ENCODE results near the gene CD300A.
A peak's percentile ranks its signal among the peaks of the same experiment; 100 is the strongest.

CD300A gene

GRCh38 chr17:74524653-74525464 lies 58.4 kb downstream of the CD300A start:
- peaks cover 30% of the 10 kb centered on the region for H3K27me3 ChIP-seq (ENCODE audit: control insufficient read depth, insufficient read depth, low read length)
- no peaks in the 10 kb centered on the region for H3K4me1 ChIP-seq (ENCODE audit: control insufficient read depth, insufficient read depth, low read length)
- H3K27ac ChIP-seq (ENCODE audit: low read depth, low read length) = no peak overlapping the region
- no peak overlapping the region for H3K4me3 ChIP-seq (ENCODE audit: low read depth, low read length)
- no peaks in the 10 kb centered on the region for H3K36me3 ChIP-seq (ENCODE audit: control insufficient read depth, insufficient read depth, low read length)
- no peak overlapping the region for H3K9ac ChIP-seq (ENCODE audit: low read length)
- H3K9me3 ChIP-seq (ENCODE audit: control insufficient read depth, insufficient read depth, low read depth, low read length) = peaks cover 15% of the 10 kb centered on the region; the same call in 1 of the 2 replicates

DNA sequence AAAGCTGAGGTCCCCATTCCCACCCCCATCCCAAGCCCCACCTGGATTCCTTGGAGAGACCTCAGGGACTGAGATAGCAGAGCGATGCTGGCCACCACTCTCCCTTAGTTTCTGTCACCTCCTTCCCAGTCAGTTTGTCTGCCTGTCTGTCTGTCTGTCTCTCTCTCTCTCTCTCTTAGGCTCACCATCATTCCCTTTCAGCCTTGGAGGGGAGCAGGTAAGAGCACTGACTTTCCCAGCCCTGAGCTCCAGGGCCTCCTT lies 59.0 kb downstream of the CD300A start:
- H3K4me1 ChIP-seq (ENCODE audit: control insufficient read depth, insufficient read depth, low read length) = no peaks in the 10 kb centered on the region
- H3K36me3 ChIP-seq (ENCODE audit: control insufficient read depth, insufficient read depth, low read length) = no peaks in the 10 kb centered on the region
- no peak overlapping the region for H3K4me3 ChIP-seq (ENCODE audit: low read depth, low read length)
- no peak overlapping the region for H3K27ac ChIP-seq (ENCODE audit: low read depth, low read length)
- H3K27me3 ChIP-seq (ENCODE audit: control insufficient read depth, insufficient read depth, low read length) = peaks cover 34% of the 10 kb centered on the region
- H3K9ac ChIP-seq (ENCODE audit: low read length) = no peak overlapping the region
- H3K9me3 ChIP-seq (ENCODE audit: control insufficient read depth, insufficient read depth, low read depth, low read length) = peaks cover 15% of the 10 kb centered on the region; the same call in 1 of the 2 replicates

- no peaks in the 10 kb centered on the region for H3K4me1 ChIP-seq (ENCODE audit: control insufficient read depth, insufficient read depth, low read length)
- no peak overlapping the region for H3K9ac ChIP-seq (ENCODE audit: low read length)
- no peak overlapping the region for H3K4me3 ChIP-seq (ENCODE audit: low read depth, low read length)
- H3K27me3 ChIP-seq (ENCODE audit: control insufficient read depth, insufficient read depth, low read length) = peaks cover 32% of the 10 kb centered on the region
- H3K36me3 ChIP-seq (ENCODE audit: control insufficient read depth, insufficient read depth, low read length) = no peaks in the 10 kb centered on the region
- no peak overlapping the region for H3K27ac ChIP-seq (ENCODE audit: low read depth, low read length)
- peaks cover 15% of the 10 kb centered on the region; the same call in 1 of the 2 replicates for H3K9me3 ChIP-seq (ENCODE audit: control insufficient read depth, insufficient read depth, low read depth, low read length)
These were observed 59.4 kb downstream of the CD300A start for GRCh38 chr17:74525781-74526288.

DNA sequence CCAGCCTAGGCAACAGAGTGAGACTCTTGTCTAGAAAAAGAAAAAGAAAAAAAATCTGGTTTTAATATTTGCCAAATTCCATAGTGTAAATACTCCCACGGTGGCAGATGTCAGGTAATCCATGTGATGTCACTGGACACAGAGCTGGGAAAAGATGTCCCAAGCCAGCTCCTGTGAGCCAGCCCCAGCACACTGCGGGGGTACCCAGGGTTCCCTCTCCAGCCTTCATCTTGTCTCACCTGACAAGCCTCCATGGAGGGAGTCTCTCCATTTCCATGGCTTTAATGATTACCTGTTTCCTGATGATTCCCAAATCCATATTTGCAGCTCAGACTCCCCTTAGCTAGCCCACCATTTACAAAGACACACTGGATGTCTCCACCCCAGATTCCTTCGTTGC lies 60.2 kb downstream of the CD300A start:
- no peak overlapping the region for H3K9ac ChIP-seq (ENCODE audit: low read length)
- peaks cover 12% of the 10 kb centered on the region; the same call in 1 of the 2 replicates for H3K9me3 ChIP-seq (ENCODE audit: control insufficient read depth, insufficient read depth, low read depth, low read length)
- no peak overlapping the region for H3K4me3 ChIP-seq (ENCODE audit: low read depth, low read length)
- H3K27me3 ChIP-seq (ENCODE audit: control insufficient read depth, insufficient read depth, low read length) = peaks cover 28% of the 10 kb centered on the region
- no peaks in the 10 kb centered on the region for H3K36me3 ChIP-seq (ENCODE audit: control insufficient read depth, insufficient read depth, low read length)
- no peak overlapping the region for H3K27ac ChIP-seq (ENCODE audit: low read depth, low read length)
- H3K4me1 ChIP-seq (ENCODE audit: control insufficient read depth, insufficient read depth, low read length) = 0 out of 2 replicates have a peak, but pooled peaks cover 2% of the 10 kb centered on the region

DNA sequence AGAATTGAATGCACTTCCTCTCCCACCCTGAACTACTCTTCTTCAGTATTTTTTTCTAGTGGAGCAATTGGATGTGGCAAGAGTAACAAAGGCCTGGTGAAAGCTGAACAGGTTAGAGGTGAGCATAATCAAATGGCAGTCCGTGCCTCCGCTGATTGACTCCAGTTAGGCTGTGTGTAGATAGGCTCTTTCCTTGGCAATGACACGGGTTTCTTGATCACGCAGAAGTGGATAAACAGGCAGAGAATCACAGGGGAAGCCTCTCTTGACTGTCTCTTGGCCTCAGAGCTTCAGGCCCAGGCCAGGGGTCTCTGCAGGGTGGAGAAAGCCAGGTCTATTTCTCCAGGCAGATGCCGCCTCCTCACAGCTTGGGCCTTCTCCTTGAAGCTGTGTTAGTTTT lies 60.6 kb downstream of the CD300A start:
- Histone ChIP-seq H3K9ac (ENCODE audit: low read length) (no peak overlapping the region), H3K4me3 (ENCODE audit: low read depth, low read length) (no peak overlapping the region), H3K4me1 (ENCODE audit: control insufficient read depth, insufficient read depth, low read length) (0 out of 2 replicates have a peak, but pooled peaks cover 3% of the 10 kb centered on the region), H3K36me3 (ENCODE audit: control insufficient read depth, insufficient read depth, low read length) (no peaks in the 10 kb centered on the region), H3K9me3 (ENCODE audit: control insufficient read depth, insufficient read depth, low read depth, low read length) (peaks cover 12% of the 10 kb centered on the region; the same call in 1 of the 2 replicates), H3K27me3 (ENCODE audit: control insufficient read depth, insufficient read depth, low read length) (peaks cover 28% of the 10 kb centered on the region), H3K27ac (ENCODE audit: low read depth, low read length) (no peak overlapping the region)

DNA sequence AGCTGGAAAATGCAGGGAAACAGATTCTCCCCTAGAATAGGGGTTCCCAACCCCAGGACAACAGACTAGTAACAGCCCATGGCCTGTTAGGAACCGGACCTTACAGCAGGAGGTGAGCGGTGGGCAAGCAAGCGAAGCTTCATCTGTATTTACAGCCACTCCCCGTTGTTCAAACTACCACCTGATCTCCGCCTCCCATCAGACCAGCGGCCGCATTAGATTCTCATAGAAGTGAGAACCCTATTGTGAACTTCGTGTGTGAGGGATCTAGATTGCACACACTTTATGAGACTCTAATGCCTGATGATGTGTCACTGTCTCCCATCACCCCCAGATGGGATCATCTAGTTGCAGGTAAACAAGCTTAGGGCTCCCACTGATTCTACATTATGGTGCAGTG lies 61.3 kb downstream of the CD300A start:
- Histone ChIP-seq H3K27me3 (ENCODE audit: control insufficient read depth, insufficient read depth, low read length) (peaks cover 28% of the 10 kb centered on the region), H3K9ac (ENCODE audit: low read length) (no peak overlapping the region), H3K9me3 (ENCODE audit: control insufficient read depth, insufficient read depth, low read depth, low read length) (peaks cover 9% of the 10 kb centered on the region; the same call in 1 of the 2 replicates), H3K36me3 (ENCODE audit: control insufficient read depth, insufficient read depth, low read length) (no peaks in the 10 kb centered on the region), H3K4me1 (ENCODE audit: control insufficient read depth, insufficient read depth, low read length) (peaks cover 6% of the 10 kb centered on the region; the same call in 1 of the 2 replicates), H3K4me3 (ENCODE audit: low read depth, low read length) (no peak overlapping the region), H3K27ac (ENCODE audit: low read depth, low read length) (no peak overlapping the region)

DNA sequence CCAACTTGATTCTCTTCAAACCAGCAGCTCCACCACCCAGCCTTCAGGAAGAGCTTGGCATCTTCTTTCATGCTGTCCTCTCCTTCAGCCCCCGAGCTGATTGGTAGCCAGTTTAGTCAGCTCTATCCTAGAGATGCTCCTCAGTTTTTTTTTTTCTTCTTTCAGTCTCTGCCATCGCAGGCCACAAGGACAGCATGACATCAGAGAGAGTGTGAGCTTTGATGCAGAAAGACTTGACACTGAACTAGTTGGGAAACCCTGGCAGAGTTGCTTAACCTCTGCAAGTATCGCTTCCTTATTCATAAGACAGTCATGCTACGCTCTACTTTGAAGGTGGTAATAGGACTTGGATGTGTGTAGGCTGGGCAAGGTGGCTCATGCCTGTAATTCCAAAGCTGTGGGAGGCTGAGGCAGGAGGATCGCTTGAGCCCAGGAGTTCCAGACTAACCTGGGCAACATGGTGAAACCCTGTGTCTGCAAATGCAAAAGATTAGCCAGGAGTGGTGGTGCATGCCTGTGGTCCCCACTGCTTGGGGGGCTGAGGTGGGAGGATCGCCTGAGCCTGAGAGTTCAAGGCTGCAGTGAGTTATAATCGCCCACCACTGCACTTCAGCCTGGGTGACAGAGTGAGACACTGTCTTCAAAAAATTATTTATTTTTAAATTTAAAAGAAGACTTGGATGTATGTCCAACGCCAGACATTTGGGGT lies 62.2 kb downstream of the CD300A start:
- peaks cover 21% of the 10 kb centered on the region for H3K27me3 ChIP-seq (ENCODE audit: control insufficient read depth, insufficient read depth, low read length)
- H3K4me1 ChIP-seq (ENCODE audit: control insufficient read depth, insufficient read depth, low read length) = peaks cover 6% of the 10 kb centered on the region; the same call in 1 of the 2 replicates
- H3K9me3 ChIP-seq (ENCODE audit: control insufficient read depth, insufficient read depth, low read depth, low read length) = 0 out of 2 replicates have a peak, but pooled peaks cover under 1% of the 10 kb centered on the region
- no peak overlapping the region for H3K4me3 ChIP-seq (ENCODE audit: low read depth, low read length)
- no peak overlapping the region for H3K27ac ChIP-seq (ENCODE audit: low read depth, low read length)
- no peak overlapping the region for H3K9ac ChIP-seq (ENCODE audit: low read length)
- no peaks in the 10 kb centered on the region for H3K36me3 ChIP-seq (ENCODE audit: control insufficient read depth, insufficient read depth, low read length)

GRCh38 chr17:74529243-74529642 lies 62.8 kb downstream of the CD300A start:
- H3K4me1 ChIP-seq (ENCODE audit: control insufficient read depth, insufficient read depth, low read length) = peaks cover 6% of the 10 kb centered on the region; the same call in 1 of the 2 replicates
- H3K36me3 ChIP-seq (ENCODE audit: control insufficient read depth, insufficient read depth, low read length) = no peaks in the 10 kb centered on the region
- no peaks in the 10 kb centered on the region for H3K9me3 ChIP-seq (ENCODE audit: control insufficient read depth, insufficient read depth, low read depth, low read length)
- H3K4me3 ChIP-seq (ENCODE audit: low read depth, low read length) = no peak overlapping the region
- no peak overlapping the region for H3K9ac ChIP-seq (ENCODE audit: low read length)
- H3K27me3 ChIP-seq (ENCODE audit: control insufficient read depth, insufficient read depth, low read length) = peaks cover 21% of the 10 kb centered on the region
- H3K27ac ChIP-seq (ENCODE audit: low read depth, low read length) = no peak overlapping the region

- peaks cover 6% of the 10 kb centered on the region; the same call in 1 of the 2 replicates for H3K4me1 ChIP-seq (ENCODE audit: control insufficient read depth, insufficient read depth, low read length)
- no peak overlapping the region for H3K27ac ChIP-seq (ENCODE audit: low read depth, low read length)
- H3K27me3 ChIP-seq (ENCODE audit: control insufficient read depth, insufficient read depth, low read length) = peaks cover 13% of the 10 kb centered on the region; the same call in 1 of the 2 replicates
- no peak overlapping the region for H3K4me3 ChIP-seq (ENCODE audit: low read depth, low read length)
- H3K36me3 ChIP-seq (ENCODE audit: control insufficient read depth, insufficient read depth, low read length) = no peaks in the 10 kb centered on the region
- no peaks in the 10 kb centered on the region for H3K9me3 ChIP-seq (ENCODE audit: control insufficient read depth, insufficient read depth, low read depth, low read length)
- H3K9ac ChIP-seq (ENCODE audit: low read length) = no peak overlapping the region
These were observed 64.4 kb downstream of the CD300A start for GRCh38 chr17:74530831-74531150.

DNA sequence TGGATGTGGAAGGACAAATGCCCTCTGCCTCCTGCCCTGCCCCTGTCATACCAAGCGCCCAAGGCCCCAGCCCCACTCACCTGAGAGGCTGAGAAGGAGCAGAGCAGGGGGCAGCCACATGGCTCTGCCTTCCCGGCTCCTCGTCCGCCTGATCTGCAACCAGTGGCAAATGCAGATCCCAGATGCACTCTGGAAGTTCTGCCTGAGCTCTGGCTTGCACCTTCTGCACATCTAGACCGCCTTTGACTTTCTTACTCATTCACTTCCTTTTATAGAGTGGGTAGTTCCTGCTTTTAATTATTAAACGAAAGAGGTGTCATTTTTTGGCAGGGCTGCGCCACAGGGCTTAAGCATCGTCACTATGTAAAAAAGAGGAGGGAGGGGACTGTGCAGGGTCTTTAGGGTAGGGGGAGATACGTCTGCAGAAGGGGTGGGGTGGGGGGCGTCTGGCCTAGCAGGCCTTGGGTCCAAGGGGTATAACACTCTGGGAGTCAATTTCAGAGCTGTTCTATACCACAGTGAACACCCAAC lies 64.9 kb downstream of the CD300A start, which contains the start of gene CD300LB:
TSS of gene CD300LB (minus strand) at position 245 of the 531 bp plus-strand sequence. CDS start at position 120, 125 bp downstream.
- H3K36me3 ChIP-seq (ENCODE audit: control insufficient read depth, insufficient read depth, low read length) = no peaks in the 10 kb centered on the region
- no peak within 1 kb of the TSS for H3K9ac ChIP-seq (ENCODE audit: low read length)
- H3K9me3 ChIP-seq (ENCODE audit: control insufficient read depth, insufficient read depth, low read depth, low read length) = no peaks in the 10 kb centered on the region
- peak within 1 kb of the TSS; percentile 41; the same call in 1 of the 2 replicates for H3K4me3 ChIP-seq (ENCODE audit: low read depth, low read length)
- peaks cover 8% of the 10 kb centered on the region; the same call in 1 of the 2 replicates for H3K27me3 ChIP-seq (ENCODE audit: control insufficient read depth, insufficient read depth, low read length)
- H3K27ac ChIP-seq (ENCODE audit: low read depth, low read length) = no peak within 1 kb of the TSS
- peaks cover 6% of the 10 kb centered on the region; the same call in 1 of the 2 replicates for H3K4me1 ChIP-seq (ENCODE audit: control insufficient read depth, insufficient read depth, low read length)

Data from HUES6 (cell line).